Testis (tissue), 3 donors: ENCODE measurements around the gene C2CD4C. TPM values are rescaled to one million over a fixed set of nuclear protein-coding genes. Genes with fewer than 3 reads are reported as not detected.

Source experiments
- DNase-seq: peaks from one replicate; pipeline ENCODE4 v3.0.0-alpha.2; 2019
- H3K27ac ChIP-seq, 2 donors: fragments of 200-600 bp; sonication (generic); one replicate each; pipeline ENCODE4 v1.5.1; 2019
- H3K27me3 ChIP-seq: fragments of 200-600 bp; sonication (generic); one replicate; pipeline ENCODE4 v1.5.1; 2019
- H3K36me3 ChIP-seq: fragments of 200-600 bp; sonication (generic); one replicate; pipeline ENCODE4 v1.5.1; 2017; ENCODE audit warnings: low read depth; ENCODE audit errors: missing control alignments
- H3K4me1 ChIP-seq: fragments of 200-600 bp; sonication (generic); one replicate; pipeline ENCODE4 v1.5.1; 2019
- H3K4me3 ChIP-seq, 2 donors: fragments of 200-600 bp; sonication (generic); one replicate each; pipeline ENCODE4 v1.5.1; 2017 to 2019
- H3K9me3 ChIP-seq: fragments of 200-600 bp; sonication (generic); one replicate; pipeline ENCODE4 v1.5.1; 2017
- POLR2A ChIP-seq: fragments of 450-650 bp; IDR thresholded peaks from one replicate; pipeline ENCODE4 v1.6.1; 2017; ENCODE audit warnings: antibody characterized with exemption, mild to moderate bottlenecking, moderate library complexity
- WGBS, 2 donors: methylation state at CpG; one replicate each; pipeline ENCODE4 v1.1.5; 2018; 5-methylcytosine and 5-hydroxymethylcytosine counted together
- intact Hi-C: fragments of 100-400 bp; cut with DNase I; formaldehyde crosslinking; loops from one replicate; pipeline ENCODE4 v1.15.1; 2023; ENCODE audit warnings: low total_unique reads
- polyA plus RNA-seq: library from polyadenylated mRNA; stranded (reverse); fragments of 350-450 nt; fragmentation: Illumina TruSeq; extraction: RNeasy Lipid Tissue Mini Kit (QIAGEN cat#74804); gene quantifications from one replicate; pipeline ENCODE4 v1.2.3, GENCODE V29; 2014; ENCODE audit warnings: low read depth, low replicate concordance; ENCODE audit not compliant: insufficient read depth
- total RNA-seq, 2 donors: library from RNA; depleted of rRNA; stranded (reverse); fragments of >200 nt; gene quantifications; one replicate each; pipeline ENCODE4 v1.2.3, GENCODE V29; 2016
- TF ChIP-seq, protein P1 (sequence below), 3 experiments: fragments of 450-650 bp in 2 of 3; fragments of 200-600 bp in 1 of 3; sonication (generic) in 1 of 3; IDR thresholded peaks; one replicate each; pipeline ENCODE4 v1.5.1; 2016 to 2019; ENCODE audit warnings: antibody characterized with exemption in 3 of 3, mild to moderate bottlenecking in 2 of 3, moderate library complexity in 1 of 3

Gene C2CD4C
- total and polyA plus RNA-seq, 3 donors from 2014 or later = 0.88 to 5.4 (median 5.3) TPM

- WGBS, 2 donors = 71 to 72% methylated on average over 22 to 29 of the region's 29 CpGs
- no peak for TF ChIP-seq POLR2A
- TF ChIP-seq, protein P1, sequence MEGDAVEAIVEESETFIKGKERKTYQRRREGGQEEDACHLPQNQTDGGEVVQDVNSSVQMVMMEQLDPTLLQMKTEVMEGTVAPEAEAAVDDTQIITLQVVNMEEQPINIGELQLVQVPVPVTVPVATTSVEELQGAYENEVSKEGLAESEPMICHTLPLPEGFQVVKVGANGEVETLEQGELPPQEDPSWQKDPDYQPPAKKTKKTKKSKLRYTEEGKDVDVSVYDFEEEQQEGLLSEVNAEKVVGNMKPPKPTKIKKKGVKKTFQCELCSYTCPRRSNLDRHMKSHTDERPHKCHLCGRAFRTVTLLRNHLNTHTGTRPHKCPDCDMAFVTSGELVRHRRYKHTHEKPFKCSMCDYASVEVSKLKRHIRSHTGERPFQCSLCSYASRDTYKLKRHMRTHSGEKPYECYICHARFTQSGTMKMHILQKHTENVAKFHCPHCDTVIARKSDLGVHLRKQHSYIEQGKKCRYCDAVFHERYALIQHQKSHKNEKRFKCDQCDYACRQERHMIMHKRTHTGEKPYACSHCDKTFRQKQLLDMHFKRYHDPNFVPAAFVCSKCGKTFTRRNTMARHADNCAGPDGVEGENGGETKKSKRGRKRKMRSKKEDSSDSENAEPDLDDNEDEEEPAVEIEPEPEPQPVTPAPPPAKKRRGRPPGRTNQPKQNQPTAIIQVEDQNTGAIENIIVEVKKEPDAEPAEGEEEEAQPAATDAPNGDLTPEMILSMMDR (IDR thresholded peaks at IDR 0.05) = no peak
- no peaks in the 10 kb centered on the region for H3K4me1 ChIP-seq
These were observed 29.5 kb upstream of the C2CD4C start for GRCh38 chr19:438416-438958.

GRCh38 chr19:437041-437440 is 28.1 kb upstream of the C2CD4C start:
- Histone ChIP-seq H3K9me3 (no peaks in the 10 kb centered on the region), H3K36me3 (no peaks in the 10 kb centered on the region), H3K4me1 (no peaks in the 10 kb centered on the region), H3K4me3 (no peak overlapping the region), H3K27me3 (no peaks in the 10 kb centered on the region), H3K27ac (no peak overlapping the region)
- WGBS, 2 donors = 89 to 90% methylated on average over 22 of the region's 22 CpGs
- no peak for DNase-seq
- TF ChIP-seq, protein P1 (IDR thresholded peaks at IDR 0.05) = no peak
- no peak for TF ChIP-seq POLR2A
- intact Hi-C loops = no loop called here

More at GRCh38 chr19:438416-438958, 29.5 kb upstream of the C2CD4C start:
- H3K27me3 ChIP-seq = no peaks in the 10 kb centered on the region
- no peaks in the 10 kb centered on the region for H3K36me3 ChIP-seq
- no peaks in the 10 kb centered on the region for H3K9me3 ChIP-seq
- no peak overlapping the region for H3K27ac ChIP-seq
- intact Hi-C loops = no loop called here
- no peak for DNase-seq
- H3K4me3 ChIP-seq = no peak overlapping the region

DNA sequence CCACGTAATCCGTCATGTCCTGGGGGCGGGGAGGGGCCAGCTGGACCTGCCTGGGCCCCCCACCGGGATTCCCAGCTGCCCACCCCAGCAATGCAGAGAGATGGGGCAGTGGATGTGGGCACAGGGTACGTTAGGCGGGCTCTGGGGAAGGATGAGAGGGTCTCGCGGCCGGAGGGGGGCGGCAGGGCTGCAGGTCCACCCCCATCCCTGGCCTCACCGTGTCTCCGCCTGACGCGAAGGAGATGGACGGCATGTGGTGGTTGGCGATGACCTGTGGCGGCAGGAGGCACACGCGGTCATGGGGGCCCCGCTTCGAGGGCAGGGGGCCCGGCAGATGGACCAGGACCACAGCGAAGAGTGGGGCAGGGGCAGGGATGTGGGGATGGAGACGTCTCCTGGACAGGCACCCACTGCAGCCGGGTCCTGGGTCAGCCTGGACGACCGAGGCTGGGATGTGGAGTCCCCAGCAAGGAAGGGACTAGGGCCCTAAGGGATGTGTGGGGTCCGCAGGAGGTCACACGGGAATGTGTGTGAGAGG is 27.5 kb upstream of the C2CD4C start:
- WGBS, 2 donors = 77 to 84% methylated on average over 12 to 29 of the region's 29 CpGs
- H3K9me3 ChIP-seq = no peaks in the 10 kb centered on the region
- no peaks in the 10 kb centered on the region for H3K36me3 ChIP-seq
- no peaks in the 10 kb centered on the region for H3K27me3 ChIP-seq
- no peak overlapping the region for H3K27ac ChIP-seq
- no peak for TF ChIP-seq POLR2A
- TF ChIP-seq, protein P1 (IDR thresholded peaks at IDR 0.05) = no peak
- intact Hi-C loops = no loop called here
- no peak for DNase-seq
- no peaks in the 10 kb centered on the region for H3K4me1 ChIP-seq
- no peak overlapping the region for H3K4me3 ChIP-seq

GRCh38 chr19:435707-436412 is 26.9 kb upstream of the C2CD4C start:
- no peaks in the 10 kb centered on the region for H3K9me3 ChIP-seq
- H3K4me1 ChIP-seq = no peaks in the 10 kb centered on the region
- no peak overlapping the region for H3K27ac ChIP-seq
- TF ChIP-seq POLR2A = no peak
- TF ChIP-seq, protein P1 (IDR thresholded peaks at IDR 0.05) = no peak
- H3K4me3 ChIP-seq = no peak overlapping the region
- no peaks in the 10 kb centered on the region for H3K36me3 ChIP-seq
- intact Hi-C loops = no loop called here
- 80 to 85% methylated on average over 31 to 33 of the region's 33 CpGs for WGBS, 2 donors
- DNase-seq = no peak
- H3K27me3 ChIP-seq = no peaks in the 10 kb centered on the region
